Omental fat pad (tissue), 4 donors: ENCODE data around the gene RBM19. TPM values are rescaled to one million over a fixed set of nuclear protein-coding genes. Genes with fewer than 3 reads are reported as not detected.
"Not testable (repeated sequence)": the region's sequence is repeated elsewhere in the genome, so short reads cannot be mapped to it uniquely, and the experiment has no call there.

Source experiments
- ATAC-seq: fragments of 150-250 bp; one replicate; pipeline ENCODE4 v1.9.1; 2016; ENCODE audit warnings: mild to moderate bottlenecking, moderate library complexity; ENCODE audit not compliant: low FRiP score
- DNase-seq: peaks from one replicate; pipeline ENCODE4 v3.0.0-alpha.2; 2019; ENCODE audit warnings: low spot score
- CTCF ChIP-seq, 3 donors: fragments of 450-650 bp; IDR thresholded peaks; one replicate each; pipeline ENCODE4 v1.5.1; 2016 to 2017; ENCODE audit warnings: antibody characterized with exemption in 3 of 3, mild to moderate bottlenecking in 3 of 3, moderate library complexity in 2 of 3
- total RNA-seq, 4 donors: library from RNA; depleted of rRNA; stranded (reverse); fragments of >200 nt; gene quantifications; one replicate each; pipeline ENCODE4 v1.1.0, GENCODE V29; 2016

Gene RBM19
- total RNA-seq, 4 donors from 2014 or later, result 24.3 to 41.6 (median 28.7) TPM

GRCh38 chr12:113996026-113996425 is 29.9 kb upstream of the RBM19 start:
- no peak for TF ChIP-seq CTCF (IDR thresholded peaks at IDR 0.05)
- DNase-seq (no peak), ATAC-seq (no peak)

DNA sequence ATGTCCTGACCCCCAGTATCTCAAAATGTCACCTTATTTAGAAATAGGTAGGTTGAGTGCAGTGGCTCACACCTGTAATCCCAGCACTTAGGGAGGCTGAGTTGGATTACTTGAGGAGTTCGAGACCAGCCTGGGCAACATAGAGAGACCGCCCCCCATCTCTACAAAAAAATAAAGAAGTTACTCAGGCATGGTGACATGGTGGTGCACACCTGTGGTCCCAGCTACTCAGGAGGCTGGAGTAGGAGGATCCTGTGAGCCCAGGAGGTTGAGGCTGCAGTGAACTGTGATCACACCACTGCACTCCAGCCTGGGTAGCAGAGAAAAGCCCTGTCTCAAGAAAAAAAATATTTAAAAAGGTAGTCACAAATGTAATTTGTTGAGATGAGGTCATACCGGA is 27.9 kb upstream of the RBM19 start:
- DNase-seq (no peak), ATAC-seq (no peak)
- TF ChIP-seq CTCF (IDR thresholded peaks at IDR 0.05), result no peak

GRCh38 chr12:113992751-113993150 is 26.6 kb upstream of the RBM19 start:
- not testable (repeated sequence) for ATAC-seq, DNase-seq

- DNase-seq (no peak), ATAC-seq (no peak)
- no peak for TF ChIP-seq CTCF (IDR thresholded peaks at IDR 0.05)
Observed at GRCh38 chr12:113991224-113992044, 25.3 kb upstream of the RBM19 start.

DNA sequence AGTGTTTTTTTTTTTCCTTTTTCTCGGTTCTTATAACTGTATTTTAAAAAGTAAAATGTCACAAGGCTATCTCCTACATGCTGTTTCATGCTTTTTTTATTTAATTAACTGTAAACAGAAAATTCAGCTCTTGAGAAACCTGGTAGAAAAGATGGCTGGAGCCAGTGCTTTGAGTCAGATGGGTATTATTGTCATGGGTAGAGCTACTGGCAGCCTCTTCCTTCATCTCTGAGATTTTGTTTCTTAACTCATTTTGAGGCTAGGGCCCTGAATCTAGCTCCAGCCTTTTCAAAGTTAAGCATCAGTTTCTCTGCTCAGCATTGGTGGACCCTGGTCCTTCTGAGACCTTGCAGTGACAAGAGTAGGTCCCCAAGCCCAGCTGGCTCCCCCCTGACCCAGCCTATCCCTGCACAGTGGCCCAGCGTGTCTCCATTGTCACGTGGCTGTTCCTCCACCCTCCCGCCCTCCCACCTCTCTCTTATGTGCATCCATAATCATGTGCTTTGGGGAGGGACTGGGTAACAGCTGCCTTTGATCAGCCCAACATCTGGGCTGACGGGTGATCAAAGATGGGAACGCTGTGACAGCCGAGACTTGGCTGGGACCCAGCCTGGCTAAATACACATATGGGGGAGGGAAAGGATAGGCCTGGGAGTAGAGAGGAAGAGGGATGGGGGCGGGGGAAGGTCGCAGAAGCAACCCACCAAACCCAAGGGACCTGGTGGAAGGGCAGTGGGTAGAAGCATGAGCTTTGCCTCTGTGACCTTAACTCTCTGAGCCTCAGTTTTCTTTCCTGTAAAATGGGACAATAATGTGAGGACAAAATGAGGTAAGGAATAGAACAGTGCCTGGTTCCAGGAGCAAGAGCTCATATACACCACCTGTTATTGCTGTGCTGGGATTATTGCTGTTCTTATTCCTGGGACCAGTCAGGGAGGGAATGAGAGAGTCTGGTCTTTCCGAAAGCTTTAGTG is 24.4 kb upstream of the RBM19 start:
- DNase-seq (no peak), ATAC-seq (no peak)
- TF ChIP-seq CTCF (IDR thresholded peaks at IDR 0.05), result no peak

DNA sequence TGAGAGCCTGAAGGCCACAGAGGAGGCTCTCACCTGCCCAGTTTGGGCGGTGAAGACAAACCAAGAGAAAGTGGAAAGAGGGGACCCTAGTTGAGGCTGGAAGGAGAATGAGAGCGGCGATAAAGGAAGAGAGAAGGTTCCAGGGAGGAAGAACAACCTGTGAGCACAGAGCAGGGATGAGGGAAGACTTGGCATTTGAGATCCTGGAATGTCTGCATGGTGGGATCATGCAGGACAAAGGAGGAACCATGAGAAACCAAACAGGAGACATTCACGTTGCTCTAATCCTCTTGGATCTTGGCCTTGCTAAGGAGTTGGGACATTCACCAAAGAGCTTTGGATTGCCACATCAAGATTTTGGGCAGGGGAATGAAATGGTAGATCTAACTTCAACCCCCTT is 22.9 kb upstream of the RBM19 start:
- no peak for TF ChIP-seq CTCF (IDR thresholded peaks at IDR 0.05)
- DNase-seq, result no peak
- ATAC-seq, result no peak

DNA sequence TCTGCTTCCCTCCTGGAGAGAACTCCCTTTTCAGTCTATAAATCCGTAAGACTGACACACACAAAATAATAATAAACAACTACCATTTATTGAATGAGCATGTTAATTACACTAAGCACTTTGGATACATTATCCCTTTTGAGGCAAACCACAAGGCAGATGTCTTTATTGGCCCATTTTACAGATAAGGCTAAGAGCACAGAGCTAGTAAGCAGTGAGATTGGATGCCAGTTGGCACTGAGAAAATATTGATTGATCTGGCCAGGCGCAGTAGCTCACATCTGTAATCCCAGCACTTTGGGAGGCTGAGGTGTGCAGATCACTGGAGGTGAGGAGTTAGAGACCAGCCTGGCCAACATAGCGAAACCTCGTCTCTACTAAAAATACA is 21.9 kb upstream of the RBM19 start:
- TF ChIP-seq CTCF (IDR thresholded peaks at IDR 0.05), result no peak

More for the DNA sequence above, 21.9 kb upstream of the RBM19 start:
- ATAC-seq (no peak), DNase-seq (no peak)
